SKM-1 treated with dmso at 0.1 percent for 144 hours (cell line): ENCODE data around the gene BTBD10.
A peak's percentile ranks its signal among the peaks of the same experiment; 100 is the strongest.

ENCODE experiments used
- DNase-seq: peaks from one replicate; lab custom pipeline; 2025; ENCODE audit not compliant: unreplicated experiment; lab: John Stamatoyannopoulos, UW

Gene BTBD10

GRCh38 chr11:13376402-13376801 lies 86.6 kb downstream of the BTBD10 start:
- no peak for DNase-seq

- DNase-seq: no peak
Measured at GRCh38 chr11:13375798-13376197, 87.2 kb downstream of the BTBD10 start.

- DNase-seq: no peak
Measured at GRCh38 chr11:13373216-13373615, 89.8 kb downstream of the BTBD10 start.

GRCh38 chr11:13368041-13368446 lies 95.0 kb downstream of the BTBD10 start:
- no peak for DNase-seq

GRCh38 chr11:13367115-13367514 lies 95.9 kb downstream of the BTBD10 start:
- DNase-seq: no peak

GRCh38 chr11:13366266-13367026 lies 96.6 kb downstream of the BTBD10 start:
- no peak for DNase-seq

- DNase-seq: no peak
Measured at GRCh38 chr11:13364388-13364787, 98.6 kb downstream of the BTBD10 start.

GRCh38 chr11:13362596-13363109 lies 100.4 kb downstream of the BTBD10 start:
- DNase-seq: no peak

- no peak for DNase-seq
Measured at GRCh38 chr11:13358596-13359270, 104.3 kb downstream of the BTBD10 start.

- no peak for DNase-seq
Measured at GRCh38 chr11:13357232-13357631, 105.8 kb downstream of the BTBD10 start.

GRCh38 chr11:13355191-13355590 lies 107.8 kb downstream of the BTBD10 start:
- no peak for DNase-seq

GRCh38 chr11:13354335-13354734 lies 108.7 kb downstream of the BTBD10 start:
- peak; percentile 31 for DNase-seq

GRCh38 chr11:13352711-13353110 lies 110.3 kb downstream of the BTBD10 start:
- DNase-seq: no peak

GRCh38 chr11:13349581-13349980 lies 113.4 kb downstream of the BTBD10 start:
- no peak for DNase-seq

GRCh38 chr11:13349046-13349445 lies 114.0 kb downstream of the BTBD10 start:
- no peak for DNase-seq

- peak; percentile 2 for DNase-seq
Measured at GRCh38 chr11:13348305-13348704, 114.7 kb downstream of the BTBD10 start.

- DNase-seq: no peak
Measured at GRCh38 chr11:13347901-13348300, 115.1 kb downstream of the BTBD10 start.

GRCh38 chr11:13346470-13346869 lies 116.6 kb downstream of the BTBD10 start:
- no peak for DNase-seq

- DNase-seq: no peak
Measured at GRCh38 chr11:13344818-13345217, 118.2 kb downstream of the BTBD10 start.

- DNase-seq: peak; percentile 55
Measured at GRCh38 chr11:13343931-13344717, 118.9 kb downstream of the BTBD10 start.

GRCh38 chr11:13343067-13343466 lies 120.0 kb downstream of the BTBD10 start:
- DNase-seq: peak; percentile 1

- no peak for DNase-seq
Measured at GRCh38 chr11:13341026-13341425, 122.0 kb downstream of the BTBD10 start.
